ENCODE results near the gene RNF151.
"Not testable (repeated sequence)": the region's sequence is repeated elsewhere in the genome, so short reads cannot be mapped to it uniquely, and the experiment has no call there.

RNF151 gene

DNA sequence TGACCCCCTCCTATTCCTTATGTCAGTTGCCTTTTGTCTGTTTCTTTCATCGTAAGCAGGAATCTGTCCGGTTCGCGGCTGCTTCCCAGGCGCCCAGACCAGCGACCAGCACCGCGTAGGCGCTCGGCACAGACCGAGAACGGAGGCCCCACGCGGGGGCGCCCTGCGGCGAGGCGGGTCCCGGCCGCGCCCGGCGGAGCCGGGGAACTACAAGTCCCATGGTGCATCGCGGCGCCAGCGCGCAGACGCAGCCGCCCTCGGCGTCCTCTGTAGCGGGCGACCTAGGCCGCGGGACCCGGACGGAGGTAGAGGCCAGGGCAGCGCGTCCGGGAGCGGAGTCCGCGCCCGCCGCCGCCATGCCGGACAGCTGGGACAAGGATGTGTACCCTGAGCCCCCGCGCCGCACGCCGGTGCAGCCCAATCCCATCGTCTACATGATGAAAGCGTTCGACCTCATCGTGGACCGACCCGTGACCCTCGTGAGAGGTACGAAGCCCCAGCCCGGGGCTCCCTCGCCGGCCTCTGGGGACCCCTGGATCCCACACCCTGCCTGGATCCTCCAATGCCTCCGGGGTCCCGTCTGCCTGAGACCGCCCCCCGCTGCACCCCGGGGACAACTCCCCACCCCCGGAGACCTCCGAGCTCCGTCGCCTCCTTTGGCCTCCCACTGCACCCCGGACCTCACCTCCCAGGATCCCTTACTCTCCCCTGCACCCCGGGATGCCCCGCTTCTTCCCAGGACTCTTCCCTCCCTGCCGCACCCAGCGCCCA lies 7.2 kb upstream of the RNF151 start, which contains the start of gene NDUFB10:
TSS of gene NDUFB10 (plus strand) at position 270 of the 771 bp plus-strand sequence. CDS start at position 357, 87 bp downstream.
- Histone ChIP-seq H3K9ac (ENCODE audit: low read depth, low read length) (peak within 1 kb of the TSS; percentile 91), H3K4me1 (ENCODE audit: insufficient read depth, low read length) (peaks cover 5% of the 10 kb centered on the region; the same call in 1 of the 2 replicates), H3K9me3 (ENCODE audit: control insufficient read depth, insufficient read depth, low read length) (no peaks in the 10 kb centered on the region), H3K36me3 (ENCODE audit: insufficient read depth, low read length) (peaks cover 22% of the 10 kb centered on the region)

DNA sequence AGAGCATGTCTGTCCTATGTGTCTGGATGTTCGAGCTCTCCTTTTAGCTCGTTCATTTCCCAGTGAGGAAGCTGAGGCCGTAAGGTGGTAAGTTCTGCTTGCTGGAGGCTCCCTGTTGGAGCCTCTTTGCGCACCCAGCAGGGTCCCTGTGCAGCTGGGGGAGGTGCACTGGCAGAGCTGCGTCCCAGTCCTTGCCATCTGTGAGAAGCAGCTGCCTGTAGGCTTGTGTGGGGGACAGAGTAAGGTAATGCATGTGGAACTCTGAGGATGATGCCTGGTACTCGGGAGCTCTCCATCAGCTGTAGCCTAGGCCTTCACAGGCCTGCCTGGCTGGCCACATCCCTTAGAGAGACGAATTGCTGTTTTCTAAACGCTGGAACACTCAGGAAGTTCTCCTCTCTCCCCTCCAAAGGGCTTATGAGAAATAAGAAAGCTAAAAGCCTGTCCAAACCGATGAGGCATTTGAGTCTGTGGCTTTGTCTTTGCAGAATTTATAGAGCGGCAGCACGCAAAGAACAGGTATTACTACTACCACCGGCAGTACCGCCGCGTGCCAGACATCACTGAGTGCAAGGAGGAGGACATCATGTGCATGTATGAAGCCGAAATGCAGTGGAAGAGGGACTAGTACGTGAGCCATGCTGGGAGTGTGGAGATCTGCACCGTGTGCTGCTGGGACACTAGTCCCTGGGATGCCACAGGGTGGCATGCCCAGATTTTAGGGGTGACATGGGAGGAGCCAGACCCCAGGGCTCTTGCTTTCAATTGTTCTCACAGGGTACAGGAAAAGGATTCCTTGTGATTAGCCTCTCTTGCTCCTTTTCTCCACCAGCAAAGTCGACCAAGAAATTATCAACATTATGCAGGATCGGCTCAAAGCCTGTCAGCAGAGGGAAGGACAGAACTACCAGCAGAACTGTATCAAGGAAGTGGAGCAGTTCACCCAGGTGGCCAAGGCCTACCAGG lies 5.7 kb upstream of the RNF151 start:
- no peaks in the 10 kb centered on the region for H3K9me3 ChIP-seq (ENCODE audit: control insufficient read depth, insufficient read depth, low read length)
- H3K4me1 ChIP-seq (ENCODE audit: insufficient read depth, low read length), result peaks cover 5% of the 10 kb centered on the region; the same call in 1 of the 2 replicates
- peak overlapping the region; percentile 91 for H3K9ac ChIP-seq (ENCODE audit: low read depth, low read length)
- H3K36me3 ChIP-seq (ENCODE audit: insufficient read depth, low read length), result peaks cover 22% of the 10 kb centered on the region

- Histone ChIP-seq H3K9ac (ENCODE audit: low read depth, low read length) (no peak overlapping the region), H3K4me1 (ENCODE audit: insufficient read depth, low read length) (peaks cover 5% of the 10 kb centered on the region; the same call in 1 of the 2 replicates), H3K9me3 (ENCODE audit: control insufficient read depth, insufficient read depth, low read length) (no peaks in the 10 kb centered on the region), H3K36me3 (ENCODE audit: insufficient read depth, low read length) (peaks cover 22% of the 10 kb centered on the region)
Observed at GRCh38 chr16:1961651-1962067, 5.0 kb upstream of the RNF151 start.

DNA sequence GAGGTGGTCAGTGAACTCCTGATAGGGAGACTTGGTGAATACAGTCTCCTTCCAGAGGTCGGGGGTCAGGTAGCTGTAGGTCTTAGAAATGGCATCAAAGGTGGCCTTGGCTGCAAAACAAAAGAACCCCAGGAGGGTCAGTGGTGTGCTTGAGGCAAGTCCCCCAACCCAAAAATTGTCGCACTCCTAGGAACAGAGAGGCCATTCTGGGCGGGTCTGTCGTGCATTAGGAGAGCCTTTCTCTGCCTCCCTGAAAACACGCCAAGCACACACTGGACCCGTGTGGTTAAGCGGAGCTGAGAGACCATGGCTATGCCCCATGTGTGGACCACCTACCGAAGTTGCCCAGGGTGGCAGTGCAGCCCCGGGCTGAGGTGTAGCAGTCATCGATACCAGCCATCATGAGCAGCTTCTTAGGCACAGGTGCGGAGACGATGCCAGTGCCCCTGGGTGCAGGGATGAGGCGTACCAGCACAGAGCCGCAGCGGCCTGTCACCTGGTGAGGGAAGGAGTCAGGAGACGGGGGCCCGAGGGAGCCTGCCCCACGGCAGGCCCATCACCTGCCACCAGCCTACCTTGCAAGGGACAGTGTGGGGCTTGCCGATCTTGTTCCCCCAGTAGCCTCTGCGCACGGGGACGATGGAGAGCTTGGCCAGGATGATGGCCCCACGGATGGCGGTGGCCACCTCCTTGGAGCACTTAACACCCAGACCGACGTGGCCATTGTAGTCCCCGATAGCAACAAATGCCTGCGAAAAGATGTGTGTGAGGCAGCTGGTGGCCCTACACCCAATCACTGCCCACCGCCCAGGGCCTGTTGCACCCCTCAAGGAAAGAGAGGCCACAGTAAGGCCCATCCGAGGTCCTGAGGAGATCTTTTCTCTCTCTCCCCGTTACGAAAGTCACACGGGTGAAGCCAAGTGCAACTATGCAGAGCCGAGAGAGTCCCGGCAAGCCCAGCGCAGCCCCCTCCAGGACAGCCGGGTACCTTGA lies 4.2 kb upstream of the RNF151 start:
- not testable (repeated sequence) for H3K4me1 ChIP-seq (ENCODE audit: insufficient read depth, low read length); H3K9ac ChIP-seq (ENCODE audit: low read depth, low read length); H3K9me3 ChIP-seq (ENCODE audit: control insufficient read depth, insufficient read depth, low read length)
- peaks cover 22% of the 10 kb centered on the region for H3K36me3 ChIP-seq (ENCODE audit: insufficient read depth, low read length)

DNA sequence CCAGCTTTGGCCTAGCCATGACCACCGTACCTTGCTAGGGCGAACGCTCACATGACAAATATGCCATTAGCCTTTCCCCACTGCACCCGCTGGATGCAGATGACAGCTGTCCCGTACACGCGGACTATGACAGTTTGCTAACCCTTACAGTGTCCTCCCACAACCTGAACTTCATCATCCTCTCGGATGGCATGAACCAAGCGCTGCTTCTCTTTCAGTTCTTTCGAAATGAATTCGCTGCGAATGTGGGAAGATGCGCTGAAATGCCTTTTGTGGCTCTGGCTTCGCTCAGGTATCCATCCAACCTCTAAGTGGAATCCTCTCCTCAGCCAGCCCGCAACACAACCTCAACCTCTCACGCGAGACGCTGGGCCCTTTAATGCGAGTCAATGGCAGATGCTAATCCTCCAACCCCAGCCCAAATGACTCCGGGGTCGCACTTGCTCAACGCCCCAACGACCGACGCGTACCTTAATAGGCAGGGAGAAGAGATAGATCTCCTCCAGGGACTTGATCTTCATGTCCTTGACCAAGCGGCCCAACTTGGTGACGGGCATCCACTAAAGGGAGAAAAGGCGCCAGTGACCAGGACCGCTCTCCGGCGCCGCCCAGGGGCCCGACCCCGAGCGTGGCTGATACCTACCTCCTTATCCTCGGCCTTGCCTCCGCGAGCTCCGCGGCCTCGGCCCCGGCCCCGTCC lies 2.7 kb upstream of the RNF151 start:
- peaks cover 5% of the 10 kb centered on the region; the same call in 1 of the 2 replicates for H3K4me1 ChIP-seq (ENCODE audit: insufficient read depth, low read length)
- peak overlapping the region; percentile 99 for H3K9ac ChIP-seq (ENCODE audit: low read depth, low read length)
- no peaks in the 10 kb centered on the region for H3K9me3 ChIP-seq (ENCODE audit: control insufficient read depth, insufficient read depth, low read length)
- H3K36me3 ChIP-seq (ENCODE audit: insufficient read depth, low read length), result peaks cover 22% of the 10 kb centered on the region

GRCh38 chr16:1964506-1965395 lies 1.9 kb upstream of the RNF151 start, which contains the start of gene RPS2:
TSS of gene RPS2 (minus strand) at chr16:1964826. CDS start at chr16:1964625, 201 bp downstream.
- Histone ChIP-seq H3K9ac (ENCODE audit: low read depth, low read length) (peak within 1 kb of the TSS; percentile 99), H3K36me3 (ENCODE audit: insufficient read depth, low read length) (peaks cover 22% of the 10 kb centered on the region), H3K4me1 (ENCODE audit: insufficient read depth, low read length) (peaks cover 5% of the 10 kb centered on the region; the same call in 1 of the 2 replicates)

GRCh38 chr16:1965396-1966001 lies 1.2 kb upstream of the RNF151 start:
- Histone ChIP-seq H3K9me3 (ENCODE audit: control insufficient read depth, insufficient read depth, low read length) (no peaks in the 10 kb centered on the region), H3K36me3 (ENCODE audit: insufficient read depth, low read length) (peaks cover 22% of the 10 kb centered on the region), H3K4me1 (ENCODE audit: insufficient read depth, low read length) (peaks cover 5% of the 10 kb centered on the region; the same call in 1 of the 2 replicates), H3K9ac (ENCODE audit: low read depth, low read length) (peak overlapping the region; percentile 99)

More at GRCh38 chr16:1964506-1965395, 1.9 kb upstream of the RNF151 start, which contains the start of gene RPS2:
- no peaks in the 10 kb centered on the region for H3K9me3 ChIP-seq (ENCODE audit: control insufficient read depth, insufficient read depth, low read length)

DNA sequence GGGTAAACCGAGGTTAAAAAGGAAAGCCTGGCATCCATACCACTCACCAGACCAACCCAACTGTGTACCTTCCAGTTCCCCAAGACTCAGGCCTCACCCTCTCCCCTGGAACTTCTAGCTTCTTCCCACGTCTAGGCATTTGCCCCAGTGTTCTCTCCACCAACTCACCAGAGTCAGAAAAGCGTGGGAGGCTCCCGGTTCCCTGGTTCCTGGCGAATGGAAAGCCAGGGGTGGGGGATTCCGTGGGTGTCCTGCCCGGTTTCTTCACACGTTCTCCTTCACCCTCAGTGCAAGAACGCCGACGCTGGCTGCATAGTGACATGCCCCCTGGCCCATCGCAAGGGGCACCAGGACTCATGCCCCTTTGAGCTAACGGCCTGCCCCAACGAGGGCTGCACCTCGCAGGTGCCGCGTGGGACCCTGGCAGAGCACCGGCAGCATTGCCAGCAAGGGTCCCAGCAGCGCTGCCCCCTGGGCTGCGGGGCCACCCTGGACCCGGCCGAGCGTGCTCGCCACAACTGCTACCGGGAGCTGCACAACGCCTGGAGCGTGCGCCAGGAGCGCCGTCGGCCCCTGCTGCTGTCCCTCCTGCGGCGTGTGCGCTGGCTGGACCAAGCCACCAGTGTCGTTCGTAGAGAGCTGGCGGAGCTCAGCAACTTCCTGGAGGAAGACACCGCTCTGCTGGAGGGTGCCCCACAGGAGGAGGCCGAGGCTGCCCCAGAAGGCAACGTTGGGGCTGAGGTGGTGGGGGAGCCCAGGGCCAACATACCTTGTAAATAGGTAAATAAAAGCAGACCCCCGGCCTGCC lies 1.7 kb downstream of the RNF151 start:
- H3K36me3 ChIP-seq (ENCODE audit: insufficient read depth, low read length), result peaks cover 8% of the 10 kb centered on the region
- no peak overlapping the region for H3K9ac ChIP-seq (ENCODE audit: low read depth, low read length)
- H3K9me3 ChIP-seq (ENCODE audit: control insufficient read depth, insufficient read depth, low read length), result no peaks in the 10 kb centered on the region
- H3K4me1 ChIP-seq (ENCODE audit: insufficient read depth, low read length), result peaks cover 5% of the 10 kb centered on the region; the same call in 1 of the 2 replicates

- H3K4me1 ChIP-seq (ENCODE audit: insufficient read depth, low read length), result no peaks in the 10 kb centered on the region
- no peaks in the 10 kb centered on the region for H3K9me3 ChIP-seq (ENCODE audit: control insufficient read depth, insufficient read depth, low read length)
- H3K36me3 ChIP-seq (ENCODE audit: insufficient read depth, low read length), result no peaks in the 10 kb centered on the region
- H3K9ac ChIP-seq (ENCODE audit: low read depth, low read length), result peak within 1 kb of the TSS; percentile 98
Observed at GRCh38 chr16:1971796-1972489, 5.3 kb downstream of the RNF151 start, which contains the start of gene TBL3. TSS of gene TBL3 (plus strand) at chr16:1972053. CDS start at chr16:1972165, 112 bp downstream.

DNA sequence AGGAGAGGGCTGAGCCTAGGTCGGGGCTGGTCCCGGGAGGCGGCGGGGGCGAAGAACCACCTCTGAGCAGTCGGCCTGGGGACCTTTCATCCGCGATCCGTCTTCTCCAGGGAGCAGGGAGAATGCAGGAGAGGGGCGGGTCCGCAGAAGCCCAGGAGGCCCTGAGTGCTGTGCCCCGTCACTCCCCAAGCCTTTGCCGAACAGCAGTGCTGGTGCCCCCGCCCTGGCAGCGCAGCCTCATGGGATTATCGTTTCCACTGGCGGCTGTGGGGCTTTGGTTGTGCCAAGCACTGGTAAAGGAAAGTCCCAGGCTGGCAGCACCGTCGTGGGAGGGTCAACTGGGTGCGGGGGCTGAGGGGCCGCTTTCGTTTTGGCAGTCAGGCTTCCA lies 5.8 kb downstream of the RNF151 start:
- H3K36me3 ChIP-seq (ENCODE audit: insufficient read depth, low read length), result no peaks in the 10 kb centered on the region
- no peaks in the 10 kb centered on the region for H3K4me1 ChIP-seq (ENCODE audit: insufficient read depth, low read length)
- no peaks in the 10 kb centered on the region for H3K9me3 ChIP-seq (ENCODE audit: control insufficient read depth, insufficient read depth, low read length)
- H3K9ac ChIP-seq (ENCODE audit: low read depth, low read length), result peak overlapping the region; percentile 98

All from ES-I3 (cell line).